ENCODE measurements around the gene NUP98.

- TF ChIP-seq CTCF (IDR thresholded peaks at IDR 0.05 in 4 of 5, conservative IDR thresholded peaks at IDR 0.05 in 1 of 5), result no peak
- no peak for TF ChIP-seq POLR2A (IDR thresholded peaks at IDR 0.05)
These were observed 1.8 kb upstream of the NUP98 start for GRCh38 chr11:3799143-3799542.

Data from gastrocnemius medialis (tissue), 4 donors.